Peyer's patch (tissue), 4 donors: ENCODE results near the gene PHF3. TPM values are rescaled to one million over a fixed set of nuclear protein-coding genes. Genes with fewer than 3 reads are reported as not detected.

ENCODE experiments used
- DNase-seq, 3 donors: peaks; one replicate each; pipeline ENCODE4 v3.0.0-alpha.2; 2017 to 2019
- H3K27ac ChIP-seq, 4 donors: fragments of 200-600 bp; sonication (generic); one replicate each; pipeline ENCODE4 v1.5.1; 2016 to 2019
- H3K27me3 ChIP-seq, 2 donors: fragments of 200-600 bp; sonication (generic); one replicate each; pipeline ENCODE4 v1.5.1; 2019
- H3K36me3 ChIP-seq, 3 donors: fragments of 200-600 bp; sonication (generic); one replicate each; pipeline ENCODE4 v1.5.1; 2016 to 2019
- H3K4me1 ChIP-seq, 4 donors: fragments of 200-600 bp; sonication (generic); one replicate each; pipeline ENCODE4 v1.5.1; 2016 to 2019
- H3K4me3 ChIP-seq, 4 donors: fragments of 200-600 bp; sonication (generic); 1 replicate in 3 of 4; 2 replicates in 1 of 4; pipeline ENCODE4 v1.5.1; 2016 to 2019; ENCODE audit warnings: mild to moderate bottlenecking in 1 of 4
- H3K9me3 ChIP-seq, 4 donors: fragments of 200-600 bp; sonication (generic); one replicate each; pipeline ENCODE4 v1.5.1; 2016 to 2019; ENCODE audit warnings: mild to moderate bottlenecking in 1 of 4
- CTCF ChIP-seq, 6 experiments: fragments of 450-650 bp in 4 of 6; fragments of 200-600 bp in 2 of 6; sonication (generic) in 1 of 6; IDR thresholded peaks; one replicate each; pipeline ENCODE4 v1.5.1; 2017 to 2019; ENCODE audit warnings: antibody characterized with exemption in 6 of 6, mild to moderate bottlenecking in 3 of 6, moderate library complexity in 1 of 6
- POLR2A ChIP-seq, 2 donors: fragments of 450-650 bp; IDR thresholded peaks; one replicate each; pipeline ENCODE4 v1.5.1; 2017; ENCODE audit warnings: antibody characterized with exemption in 2 of 2, mild to moderate bottlenecking in 2 of 2, moderate library complexity in 2 of 2
- total RNA-seq, 4 donors: library from RNA; depleted of rRNA; stranded (reverse); fragments of >200 nt; gene quantifications; one replicate each; pipeline ENCODE4 v1.1.0, GENCODE V29; 2016

Gene PHF3
- total RNA-seq, 4 donors from 2014 or later = 62.1 to 150 (median 78.2) TPM

GRCh38 chr6:63674635-63675034 lies 39.0 kb downstream of the PHF3 start:
- DNase-seq = no peak
- Histone ChIP-seq H3K36me3 (no peaks in the 10 kb centered on the region), H3K27ac (peak overlapping the region in 2 of 4 donors; percentile 35 to 42), H3K9me3 (no peaks in the 10 kb centered on the region), H3K27me3 (no peaks in the 10 kb centered on the region), H3K4me1 (peaks cover 0 to 46% (median 13%) of the 10 kb centered on the region in 4 donors), H3K4me3 (peak overlapping the region in 1 of 4 donors; percentile 5)
- TF ChIP-seq POLR2A (IDR thresholded peaks at IDR 0.05) (no peak), CTCF (IDR thresholded peaks at IDR 0.05) (no peak)

GRCh38 chr6:63675138-63675537 lies 39.5 kb downstream of the PHF3 start:
- Histone ChIP-seq H3K27ac (peak overlapping the region in 2 of 4 donors; percentile 35 to 42), H3K4me1 (peaks cover 0 to 46% (median 13%) of the 10 kb centered on the region in 4 donors), H3K27me3 (no peaks in the 10 kb centered on the region), H3K9me3 (no peaks in the 10 kb centered on the region), H3K36me3 (peaks cover 0 to 4% (median 0%) of the 10 kb centered on the region in 3 donors), H3K4me3 (peak overlapping the region in 1 of 4 donors; percentile 5)
- DNase-seq = no peak
- TF ChIP-seq POLR2A (IDR thresholded peaks at IDR 0.05) (no peak), CTCF (IDR thresholded peaks at IDR 0.05) (no peak)

GRCh38 chr6:63676412-63677114 lies 41.0 kb downstream of the PHF3 start:
- no peak for DNase-seq
- no peaks in the 10 kb centered on the region for H3K27me3 ChIP-seq
- no peak overlapping the region for H3K4me3 ChIP-seq

GRCh38 chr6:63677282-63677681 lies 41.7 kb downstream of the PHF3 start:
- no peak for DNase-seq
- Histone ChIP-seq H3K4me3 (no peak overlapping the region), H3K36me3 (peaks cover 0 to 4% (median 0%) of the 10 kb centered on the region in 3 donors), H3K27ac (peak overlapping the region in 2 of 4 donors; percentile 41 to 58), H3K4me1 (peaks cover 0 to 46% (median 13%) of the 10 kb centered on the region in 4 donors), H3K27me3 (no peaks in the 10 kb centered on the region), H3K9me3 (no peaks in the 10 kb centered on the region)
- TF ChIP-seq CTCF (IDR thresholded peaks at IDR 0.05) (no peak), POLR2A (IDR thresholded peaks at IDR 0.05) (no peak)

More at GRCh38 chr6:63676412-63677114, 41.0 kb downstream of the PHF3 start:
- TF ChIP-seq CTCF (IDR thresholded peaks at IDR 0.05) = no peak
- TF ChIP-seq POLR2A (IDR thresholded peaks at IDR 0.05) = no peak
- H3K27ac ChIP-seq = peak overlapping the region in 2 of 4 donors; percentile 41 to 58
- no peaks in the 10 kb centered on the region for H3K9me3 ChIP-seq
- H3K4me1 ChIP-seq = peaks cover 0 to 46% (median 13%) of the 10 kb centered on the region in 4 donors
- peaks cover 0 to 4% (median 0%) of the 10 kb centered on the region in 3 donors for H3K36me3 ChIP-seq

- peaks cover 0 to 7% (median 1%) of the 10 kb centered on the region in 4 donors for H3K4me1 ChIP-seq
Measured at GRCh38 chr6:63683071-63683603, 47.5 kb downstream of the PHF3 start.

More at GRCh38 chr6:63683071-63683603, 47.5 kb downstream of the PHF3 start:
- Histone ChIP-seq H3K36me3 (peaks cover 0 to 14% (median 0%) of the 10 kb centered on the region in 3 donors), H3K9me3 (no peaks in the 10 kb centered on the region), H3K27me3 (no peaks in the 10 kb centered on the region), H3K27ac (no peak overlapping the region), H3K4me3 (no peak overlapping the region)
- DNase-seq = no peak
- TF ChIP-seq POLR2A (IDR thresholded peaks at IDR 0.05) = no peak
- TF ChIP-seq CTCF (IDR thresholded peaks at IDR 0.05) = no peak
